LoVo (cell line): ENCODE data around the gene DNAJA4.

ENCODE experiments used
- DNase-seq: peaks from one replicate; pipeline ENCODE4 v3.0.0-alpha.2; 2016; ENCODE audit warnings: low spot score

Gene DNAJA4

GRCh38 chr15:78264304-78265136 lies at the start of gene DNAJA4:
Gene DNAJA4, plus strand, starts transcription at chr15:78264562. Its CDS starts 202 bp downstream, at chr15:78264764.
- peak; percentile 61 for DNase-seq

GRCh38 chr15:78216276-78217104 lies 47.9 kb upstream of the DNAJA4 start:
- peak; percentile 94 for DNase-seq

GRCh38 chr15:78220713-78221112 lies 43.6 kb upstream of the DNAJA4 start:
- DNase-seq = no peak

DNA sequence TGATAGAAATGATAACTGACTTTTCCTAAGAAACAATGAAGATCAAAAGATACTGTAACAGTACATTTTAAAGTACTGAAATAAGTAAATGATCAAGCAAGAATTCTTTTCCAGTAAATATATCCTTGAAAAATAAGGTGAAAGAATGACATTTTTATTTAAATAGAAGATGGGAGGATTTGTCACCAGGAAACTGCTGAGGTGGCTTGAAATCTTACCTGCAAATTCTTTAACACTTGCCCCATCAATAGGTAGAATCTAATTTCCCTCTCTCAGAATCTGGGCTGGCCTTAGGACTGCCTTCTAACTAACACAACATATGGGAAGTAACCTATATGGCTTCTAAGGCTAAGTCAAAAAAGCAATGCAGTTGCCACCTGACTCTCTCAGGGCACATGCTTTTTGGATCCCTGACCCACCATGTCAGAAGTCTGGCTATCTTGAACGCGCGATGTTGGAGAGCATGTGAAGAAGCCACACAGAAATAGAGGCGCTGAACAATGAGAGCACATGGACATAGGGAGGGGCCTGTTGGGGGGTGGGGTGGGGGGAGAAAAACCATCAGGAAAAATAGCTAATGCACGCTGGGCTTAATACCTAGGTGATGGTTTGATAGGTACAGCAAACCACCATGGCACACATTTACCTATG lies 41.5 kb upstream of the DNAJA4 start:
- DNase-seq = no peak

DNA sequence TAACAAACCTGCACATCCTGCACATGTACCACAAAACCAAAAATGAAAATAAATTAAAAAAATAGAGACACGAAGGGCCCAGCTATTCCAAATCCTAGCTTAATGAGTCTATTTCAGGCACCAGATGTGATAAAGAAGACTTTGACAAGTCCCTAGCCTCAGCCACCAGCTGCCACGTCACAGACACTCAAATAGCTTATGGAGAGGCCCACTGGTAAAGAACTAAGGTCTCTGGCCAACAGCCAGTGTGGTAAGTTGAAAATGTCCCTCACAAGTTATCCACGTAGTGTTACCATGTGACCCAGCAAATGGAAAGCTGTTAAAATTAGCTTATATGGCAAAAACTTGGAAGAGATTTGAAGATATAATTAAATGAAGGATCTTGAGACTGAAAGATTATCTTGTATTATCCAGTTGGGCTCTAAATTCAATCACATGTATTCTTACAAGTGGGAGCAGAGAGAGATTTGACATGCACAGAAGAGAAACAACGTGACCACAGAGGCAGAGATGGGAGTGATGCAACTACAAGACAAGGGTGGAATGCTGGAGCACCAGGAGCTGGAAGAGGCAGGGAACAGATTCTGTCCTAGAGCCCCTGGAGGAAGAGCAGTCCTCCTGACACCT lies 40.9 kb upstream of the DNAJA4 start:
- no peak for DNase-seq

GRCh38 chr15:78224023-78224411 lies 40.3 kb upstream of the DNAJA4 start:
- no peak for DNase-seq

GRCh38 chr15:78225783-78226541 lies 38.4 kb upstream of the DNAJA4 start:
- DNase-seq = no peak

GRCh38 chr15:78228356-78228996 lies 35.9 kb upstream of the DNAJA4 start:
- no peak for DNase-seq

DNA sequence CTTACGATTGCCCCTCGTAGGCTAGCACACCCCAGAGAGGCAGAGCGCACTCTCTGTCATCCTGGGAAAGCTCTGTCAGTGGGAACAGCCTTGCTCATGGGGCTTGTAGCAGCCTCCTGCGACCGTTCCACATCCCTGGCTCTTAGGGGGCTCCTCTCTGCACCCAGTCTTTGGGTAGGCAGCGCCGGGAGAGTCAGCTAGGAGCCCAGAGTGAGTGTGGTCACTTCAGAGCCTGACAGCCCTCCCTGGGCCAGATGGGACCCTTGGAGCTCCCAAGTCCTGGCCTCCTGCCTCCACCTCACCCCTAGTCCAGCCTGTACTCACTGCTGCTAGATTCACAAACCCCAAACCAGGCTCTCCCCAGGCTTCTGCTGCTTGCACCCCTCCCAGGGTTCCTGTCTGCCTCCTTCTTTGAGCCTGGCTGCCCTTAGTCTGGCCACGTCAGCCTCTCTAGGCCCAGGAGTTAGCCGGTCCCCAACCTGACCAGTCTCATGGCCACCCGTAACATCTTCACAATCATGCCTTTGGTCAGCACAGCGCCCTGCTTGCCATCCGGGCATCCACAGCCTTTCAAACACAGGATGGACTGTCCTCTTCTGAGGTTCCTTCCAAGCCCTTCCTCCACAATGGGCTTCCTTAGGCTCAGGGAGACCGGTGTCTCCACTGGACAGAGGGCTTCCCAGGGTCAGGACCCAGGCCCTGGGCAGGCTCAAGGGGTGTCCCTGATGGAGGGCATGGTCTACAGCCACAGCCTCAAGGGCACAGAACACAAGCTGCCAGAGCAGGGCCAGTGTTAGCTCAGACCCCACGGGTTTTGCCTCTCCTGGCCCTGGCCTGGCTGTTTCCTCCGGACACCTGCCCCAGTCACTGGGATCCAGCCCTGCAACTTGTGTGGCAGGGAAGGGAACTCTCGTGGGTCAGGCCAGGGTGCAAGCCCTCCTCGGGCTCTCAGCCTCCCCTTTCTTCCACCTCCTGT lies 34.6 kb upstream of the DNAJA4 start:
- no peak for DNase-seq

DNA sequence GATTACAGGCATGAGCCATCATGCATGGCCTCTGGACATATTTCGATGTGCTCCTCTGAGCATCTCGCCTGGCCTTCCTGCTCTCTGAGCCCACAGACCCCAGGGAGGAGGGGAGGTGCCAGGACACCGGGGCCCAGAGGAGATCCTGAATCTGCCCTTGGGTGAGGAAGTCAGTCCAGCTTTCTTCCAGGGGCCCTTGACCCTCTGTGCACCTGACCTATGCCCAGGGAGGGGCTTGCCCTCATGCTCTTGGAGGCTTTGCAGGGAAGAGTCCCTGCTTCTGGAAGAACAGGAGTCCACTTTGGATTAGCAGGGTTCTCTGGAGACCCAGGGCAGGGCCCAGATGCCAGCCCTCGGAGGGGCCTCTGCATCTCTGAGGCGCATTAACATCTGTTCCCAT lies 31.4 kb upstream of the DNAJA4 start:
- DNase-seq = no peak

DNA sequence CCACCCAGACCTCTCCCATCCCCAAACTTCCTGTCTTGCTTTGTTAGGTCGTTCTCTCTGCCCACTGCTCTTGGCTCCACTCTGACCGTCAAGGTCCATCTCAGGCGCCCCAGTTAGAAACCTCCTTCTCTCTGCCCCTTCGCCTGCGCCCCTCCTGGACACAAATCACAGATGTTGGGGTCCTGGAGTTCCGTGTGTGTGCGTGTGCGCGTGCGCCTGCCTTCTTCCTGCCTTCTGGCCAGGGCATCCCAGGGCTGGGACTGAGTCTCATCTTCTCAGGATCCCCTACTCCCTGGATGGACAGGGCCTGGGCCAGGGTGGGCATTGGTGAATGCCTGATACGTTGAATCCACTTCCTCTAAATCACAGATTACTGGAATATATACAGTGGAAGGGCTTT lies 30.9 kb upstream of the DNAJA4 start:
- DNase-seq = no peak

DNA sequence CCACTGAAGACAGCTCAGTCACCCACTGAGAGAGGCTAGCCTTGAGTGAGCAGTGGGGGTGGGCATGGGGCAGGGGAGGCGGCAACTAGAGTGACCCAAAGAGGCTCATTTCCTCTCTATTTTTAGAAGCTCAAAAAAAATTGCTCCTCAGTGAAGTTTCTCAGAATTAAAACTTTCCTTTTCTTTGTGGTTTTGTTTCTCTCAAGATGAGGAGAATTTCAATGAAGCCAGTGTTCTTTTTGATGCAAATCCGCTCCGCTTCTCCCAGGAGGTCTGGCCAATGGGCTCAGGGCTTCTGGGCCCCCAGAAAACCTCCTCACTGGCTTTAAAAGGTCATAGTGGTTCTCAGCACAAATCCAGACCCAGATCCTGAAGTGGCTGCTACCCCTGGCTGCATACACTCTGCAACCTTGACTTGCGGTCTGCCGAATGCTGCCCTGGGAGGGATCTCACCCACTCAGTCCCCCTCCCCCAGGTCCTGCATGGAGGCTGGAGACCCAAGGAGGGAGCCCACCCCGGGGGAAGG lies 29.8 kb upstream of the DNAJA4 start, which contains the start of gene ACSBG1:
Gene ACSBG1, minus strand, starts transcription at position 51 of the 526 bp plus-strand sequence. CDS start 64 bp downstream, outside the sequence.
- no peak for DNase-seq

DNA sequence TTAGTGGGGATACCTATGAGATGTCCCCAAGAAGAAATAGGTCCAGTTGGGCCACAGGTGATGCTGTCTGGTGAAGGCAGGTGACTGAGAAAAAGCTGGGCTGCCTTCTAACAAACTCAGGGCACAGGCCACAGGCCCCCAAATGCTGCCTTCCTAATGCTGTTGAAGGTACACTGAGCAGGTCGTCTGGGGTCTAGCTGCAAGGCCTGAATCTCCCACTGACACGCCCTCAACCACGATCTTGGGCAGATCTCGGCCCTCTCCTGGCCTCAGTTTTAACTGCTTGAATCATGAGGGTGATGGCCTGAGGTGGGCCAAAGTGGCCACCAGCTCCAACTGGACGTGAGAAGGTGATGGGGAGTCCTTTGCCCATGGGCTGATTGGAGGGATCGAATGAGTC lies 27.9 kb upstream of the DNAJA4 start:
- DNase-seq = no peak

- no peak for DNase-seq
These were observed 27.2 kb upstream of the DNAJA4 start for GRCh38 chr15:78237146-78237545.

- no peak for DNase-seq
These were observed 24.6 kb upstream of the DNAJA4 start for GRCh38 chr15:78239811-78240210.

DNA sequence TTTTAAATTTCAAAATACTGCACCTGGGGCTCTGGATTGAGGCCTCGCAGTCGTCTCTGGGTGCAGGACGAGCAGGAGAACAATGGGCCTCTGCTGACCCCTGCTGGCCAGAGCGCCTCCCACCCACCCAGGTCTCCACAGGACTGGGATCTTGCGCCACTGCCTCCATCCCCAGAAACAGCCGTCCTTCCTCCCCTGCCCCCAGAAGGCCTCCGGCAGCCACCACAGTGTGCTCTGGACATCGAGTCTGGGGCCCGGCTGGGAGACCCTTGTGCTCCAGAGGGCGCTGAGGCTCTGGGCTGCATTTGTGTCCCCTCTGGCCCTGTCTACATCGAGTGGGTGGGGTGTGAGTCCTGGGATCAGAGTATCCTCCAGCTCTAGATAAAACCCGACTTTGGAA lies 23.3 kb upstream of the DNAJA4 start:
- peak; percentile 87 for DNase-seq

DNA sequence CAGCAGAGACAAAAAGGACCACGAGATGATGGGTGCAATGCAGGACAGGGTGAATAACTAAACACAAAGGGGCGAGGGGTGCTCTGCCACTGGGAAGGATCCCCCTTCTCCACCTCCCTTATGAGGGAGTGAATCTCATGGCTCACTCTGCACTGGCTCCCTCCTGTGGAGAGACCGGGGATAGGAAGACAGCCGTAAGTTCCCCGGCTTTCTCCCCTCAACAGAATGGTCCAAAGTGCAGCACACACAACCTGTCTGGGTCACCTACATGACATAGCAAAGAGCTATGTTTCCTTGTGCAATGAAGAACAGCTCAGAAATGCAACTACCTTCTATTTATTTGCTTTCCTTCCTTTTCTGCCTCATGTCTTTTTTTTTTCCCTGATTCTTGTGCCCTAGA lies 22.2 kb upstream of the DNAJA4 start:
- DNase-seq = no peak

DNA sequence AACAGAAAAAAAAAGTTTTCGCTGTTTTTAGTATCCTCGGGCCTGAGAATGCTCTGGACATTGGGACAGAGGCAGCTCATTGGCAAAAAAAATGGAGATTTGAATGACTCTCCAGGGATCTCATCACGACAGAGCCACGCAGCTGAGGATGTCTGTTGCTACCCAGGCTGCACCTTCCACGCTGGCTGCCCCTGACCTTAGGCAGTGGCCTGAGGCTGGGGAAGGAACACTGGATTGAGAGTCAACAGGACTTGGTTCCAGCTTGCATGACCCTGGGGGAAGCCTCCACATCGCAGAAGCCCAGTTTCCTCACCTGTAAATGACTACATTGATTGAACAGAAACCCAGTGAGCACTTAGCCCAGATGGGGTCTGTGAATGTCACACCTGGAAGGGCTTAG lies 21.3 kb upstream of the DNAJA4 start:
- DNase-seq = no peak

- no peak for DNase-seq
These were observed 20.8 kb upstream of the DNAJA4 start for GRCh38 chr15:78243491-78243941.
